ENCODE results near the gene P3H4. TPM values are rescaled to one million over a fixed set of nuclear protein-coding genes. Genes with fewer than 3 reads are reported as not detected.
A peak's percentile ranks its signal among the peaks of the same experiment; 100 is the strongest.

P3H4 gene
- total and polyA plus RNA-seq, 2 of the 4 experiments (the other 2 are of a cell fraction) = 21.5 to 66.7 TPM

- no peak overlapping the region for H3K14ac ChIP-seq (replicated peaks; ENCODE audit: low read depth, low read length)
- H2BK15ac ChIP-seq (ENCODE audit: low read depth, low read length) = no peak overlapping the region
- CTCF ChIA-PET = interaction anchor here (0.6 kb wide), 1 partner anchor 51 kb away, joined by 3 read pairs; no protein-coding TSS in a partner anchor
- intact Hi-C loops (cut with micrococcal nuclease) = no loop called here
- no peak overlapping the region for H2BK120ac ChIP-seq (ENCODE audit: low read depth, low read length)
- peaks cover 19% of the 10 kb centered on the region for H3K9me1 ChIP-seq (ENCODE audit: insufficient read depth, low read length)
- no peak overlapping the region for H4K91ac ChIP-seq (ENCODE audit: insufficient read depth, low read depth, low read length)
- no peaks in the 10 kb centered on the region for H3K27me3 ChIP-seq (ENCODE audit: control insufficient read depth, insufficient read depth, low read length)
- WGBS, 2 experiments (ENCODE audit: extremely low coverage in 2 of 2, insufficient read length in 1 of 2) = 94% methylated on average over 2 of the region's 8 CpGs; no CpG with 5 or more reads in 1 of the 2 experiments
- H3K9ac ChIP-seq (ENCODE audit: low read depth, low read length) = no peak overlapping the region
- dilution Hi-C loops (cut with HindIII; ENCODE audit: low sequenced_read_pairs, unreplicated experiment) = no loop called here
- DNase-seq (no peak), ATAC-seq (ENCODE audit: low read depth) (no peak)
- no peak overlapping the region for H2BK5ac ChIP-seq (ENCODE audit: low read depth, low read length, poor library complexity, severe bottlenecking)
- H3K4me2 ChIP-seq (ENCODE audit: low read depth, low read length) = no peak overlapping the region
- H3K79me1 ChIP-seq (ENCODE audit: low read depth in 1 of 2, low read length in 2 of 2) = peaks cover 15 to 49% of the 10 kb centered on the region in 2 experiments; a peak in 3 of 4 replicates
- H3K27ac ChIP-seq (ENCODE audit: insufficient read depth, low read length) = no peak overlapping the region
- no peak overlapping the region for H4K5ac ChIP-seq (ENCODE audit: low read depth, low read length)
- in situ Hi-C loops (cut with MboI; ENCODE audit: low sequenced_read_pairs) = no loop called here
- H3K23ac ChIP-seq (ENCODE audit: low read depth, low read length) = no peak overlapping the region
- H2AK5ac ChIP-seq (ENCODE audit: low read depth, low read length) = no peak overlapping the region
- H2AK9ac ChIP-seq (replicated peaks; ENCODE audit: low read depth, low read length, poor library complexity) = peak overlapping the region; percentile 5
- no peak overlapping the region for H4K8ac ChIP-seq (ENCODE audit: low read depth in 2 of 2, low read length in 2 of 2)
- no peak overlapping the region for H2BK20ac ChIP-seq (ENCODE audit: low read depth, low read length)
- peaks cover 28% of the 10 kb centered on the region for H3K36me3 ChIP-seq (ENCODE audit: control insufficient read depth, insufficient read depth, low read length)
- no peak overlapping the region for H3K56ac ChIP-seq (ENCODE audit: extremely low read depth, insufficient read depth, low read length)
- no peaks in the 10 kb centered on the region for H3K9me3 ChIP-seq (ENCODE audit: control insufficient read depth, insufficient read depth, low read length)
- POLR2A ChIA-PET (ENCODE audit: unreplicated experiment) = no interaction called here
- no peak overlapping the region for H3K4me3 ChIP-seq (ENCODE audit: insufficient read depth, low read depth, low read length)
- H3K18ac ChIP-seq (ENCODE audit: low read depth, low read length) = no peak overlapping the region
- no peak overlapping the region for H2AFZ ChIP-seq (replicated peaks; ENCODE audit: low read length, poor library complexity)
- H3K4ac ChIP-seq (ENCODE audit: low read depth, low read length) = no peak overlapping the region
- peaks cover 13% of the 10 kb centered on the region for H3K4me1 ChIP-seq (ENCODE audit: control insufficient read depth, insufficient read depth, low read length)
- TF ChIP-seq, protein P1, sequence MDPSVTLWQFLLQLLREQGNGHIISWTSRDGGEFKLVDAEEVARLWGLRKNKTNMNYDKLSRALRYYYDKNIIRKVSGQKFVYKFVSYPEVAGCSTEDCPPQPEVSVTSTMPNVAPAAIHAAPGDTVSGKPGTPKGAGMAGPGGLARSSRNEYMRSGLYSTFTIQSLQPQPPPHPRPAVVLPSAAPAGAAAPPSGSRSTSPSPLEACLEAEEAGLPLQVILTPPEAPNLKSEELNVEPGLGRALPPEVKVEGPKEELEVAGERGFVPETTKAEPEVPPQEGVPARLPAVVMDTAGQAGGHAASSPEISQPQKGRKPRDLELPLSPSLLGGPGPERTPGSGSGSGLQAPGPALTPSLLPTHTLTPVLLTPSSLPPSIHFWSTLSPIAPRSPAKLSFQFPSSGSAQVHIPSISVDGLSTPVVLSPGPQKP (IDR thresholded peaks at IDR 0.05; ENCODE audit: borderline replicate concordance, low read depth, low read length) = no peak
- no peak for TF ChIP-seq BHLHE40 (IDR thresholded peaks at IDR 0.05; ENCODE audit: low read depth, low read length)
- no peak for TF ChIP-seq NFE2L2 (IDR thresholded peaks at IDR 0.05; ENCODE audit: low read depth, low read length)
- TF ChIP-seq FOS (IDR thresholded peaks at IDR 0.05; ENCODE audit: low read depth, low read length) = no peak
- TF ChIP-seq MXI1 (IDR thresholded peaks at IDR 0.05; ENCODE audit: borderline replicate concordance, low read depth, low read length) = no peak
- TF ChIP-seq CEBPB (IDR thresholded peaks at IDR 0.05; ENCODE audit: low read depth, low read length) = no peak
- no peak for TF ChIP-seq CHD1 (IDR thresholded peaks at IDR 0.05; ENCODE audit: low read depth, low read length)
- no peak for TF ChIP-seq RCOR1 (IDR thresholded peaks at IDR 0.05; ENCODE audit: insufficient replicate concordance, low read length)
- no peak for TF ChIP-seq RAD21 (IDR thresholded peaks at IDR 0.05; ENCODE audit: low read length)
- TF ChIP-seq, protein P2, sequence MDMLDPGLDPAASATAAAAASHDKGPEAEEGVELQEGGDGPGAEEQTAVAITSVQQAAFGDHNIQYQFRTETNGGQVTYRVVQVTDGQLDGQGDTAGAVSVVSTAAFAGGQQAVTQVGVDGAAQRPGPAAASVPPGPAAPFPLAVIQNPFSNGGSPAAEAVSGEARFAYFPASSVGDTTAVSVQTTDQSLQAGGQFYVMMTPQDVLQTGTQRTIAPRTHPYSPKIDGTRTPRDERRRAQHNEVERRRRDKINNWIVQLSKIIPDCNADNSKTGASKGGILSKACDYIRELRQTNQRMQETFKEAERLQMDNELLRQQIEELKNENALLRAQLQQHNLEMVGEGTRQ (IDR thresholded peaks at IDR 0.05; ENCODE audit: low read depth, low read length) = no peak
- TF ChIP-seq SMC3 (IDR thresholded peaks at IDR 0.05; ENCODE audit: low read depth, low read length) = no peak
- peaks cover 21% of the 10 kb centered on the region for H4K20me1 ChIP-seq (ENCODE audit: insufficient read depth, low read length)
- BruUV-seq (replicated peaks) = no TSS peak
Observed at GRCh38 chr17:41806685-41807445, 4.9 kb downstream of the P3H4 start.

Measured in IMR-90 (cell line).